Measurements from ENCODE around the gene CTNNA3. TPM values are rescaled to one million over a fixed set of nuclear protein-coding genes. Genes with fewer than 3 reads are reported as not detected.

The CTNNA3 gene
- total and polyA plus RNA-seq, 4 donors, result 0.38 to 8.9 (median 5.2) TPM

DNA sequence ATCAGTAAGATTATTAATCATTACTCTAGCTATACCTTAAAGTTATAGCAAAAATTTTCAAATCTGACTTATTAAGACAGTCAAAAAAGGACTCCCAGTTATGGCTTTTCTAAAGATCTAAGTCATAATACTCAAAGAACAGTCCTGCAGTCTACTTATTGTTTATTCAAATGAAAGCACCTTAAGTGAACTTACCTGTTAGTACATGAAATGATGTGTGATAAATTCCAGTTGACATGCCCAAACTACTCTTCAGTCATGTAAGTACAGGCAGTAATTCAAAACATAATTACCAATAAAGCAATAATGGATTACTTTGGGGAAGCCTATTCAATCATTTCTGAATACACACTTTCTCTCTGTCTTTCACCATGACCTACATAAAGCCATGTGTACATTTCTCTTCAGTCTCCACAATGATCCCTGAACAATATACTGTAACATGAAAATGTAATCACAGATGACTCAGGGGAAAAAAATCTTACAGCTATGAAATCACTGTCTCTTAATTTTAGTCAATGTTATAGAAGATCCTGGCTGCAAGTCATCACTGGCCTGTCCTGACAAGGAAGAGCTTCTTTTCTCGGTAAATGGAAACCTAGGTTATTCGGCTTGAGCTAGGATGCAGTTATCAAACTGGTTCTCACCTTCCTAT, 1190.9 kb downstream of the CTNNA3 start:
- ATAC-seq (ENCODE audit: low FRiP score) (no peak), DNase-seq (no peak)
- WGBS, 2 donors, result 98% methylated on average over 2 of the region's 2 CpGs
- no peaks in the 10 kb centered on the region for H3K9me3 ChIP-seq (ENCODE audit: control insufficient read depth, low read length)
- no peak overlapping the region for H3K4me3 ChIP-seq (ENCODE audit: low read length in 2 of 2)
- H3K27me3 ChIP-seq (ENCODE audit: control insufficient read depth in 1 of 2, insufficient read depth in 2 of 2, low read length in 1 of 2), result no peaks in the 10 kb centered on the region
- no peaks in the 10 kb centered on the region for H3K36me3 ChIP-seq (ENCODE audit: control insufficient read depth in 1 of 2, insufficient read depth in 2 of 2, low read length in 1 of 2)
- intact Hi-C loops (cut with DNase I), result no loop called here
- no peaks in the 10 kb centered on the region for H3K4me1 ChIP-seq (ENCODE audit: control insufficient read depth in 1 of 2, insufficient read depth in 2 of 2, low read length in 2 of 2)
- no peak overlapping the region for H3K27ac ChIP-seq (ENCODE audit: low read depth in 1 of 2, low read length in 2 of 2)

GRCh38 chr10:66501356-66501755, 1194.6 kb downstream of the CTNNA3 start:
- Histone ChIP-seq H3K4me3 (ENCODE audit: low read length in 2 of 2) (no peak overlapping the region), H3K9me3 (ENCODE audit: control insufficient read depth, low read length) (no peaks in the 10 kb centered on the region), H3K27ac (ENCODE audit: low read depth in 1 of 2, low read length in 2 of 2) (no peak overlapping the region), H3K4me1 (ENCODE audit: control insufficient read depth in 1 of 2, insufficient read depth in 2 of 2, low read length in 2 of 2) (no peaks in the 10 kb centered on the region), H3K36me3 (ENCODE audit: control insufficient read depth in 1 of 2, insufficient read depth in 2 of 2, low read length in 1 of 2) (no peaks in the 10 kb centered on the region), H3K27me3 (ENCODE audit: control insufficient read depth in 1 of 2, insufficient read depth in 2 of 2, low read length in 1 of 2) (no peaks in the 10 kb centered on the region)
- 84 to 87% methylated on average over 2 of the region's 2 CpGs for WGBS, 2 donors
- no peak for DNase-seq
- intact Hi-C loops (cut with DNase I), result no loop called here
- no peak for ATAC-seq (ENCODE audit: low FRiP score)

- H3K4me1 ChIP-seq (ENCODE audit: control insufficient read depth in 1 of 2, insufficient read depth in 2 of 2, low read length in 2 of 2), result no peaks in the 10 kb centered on the region
- H3K9me3 ChIP-seq (ENCODE audit: control insufficient read depth, low read length), result no peaks in the 10 kb centered on the region
- H3K27me3 ChIP-seq (ENCODE audit: control insufficient read depth in 1 of 2, insufficient read depth in 2 of 2, low read length in 1 of 2), result no peaks in the 10 kb centered on the region
- DNase-seq (no peak), ATAC-seq (ENCODE audit: low FRiP score) (no peak)
- no peak overlapping the region for H3K4me3 ChIP-seq (ENCODE audit: low read length in 2 of 2)
- H3K27ac ChIP-seq (ENCODE audit: low read depth in 1 of 2, low read length in 2 of 2), result no peak overlapping the region
- intact Hi-C loops (cut with DNase I), result no loop called here
- H3K36me3 ChIP-seq (ENCODE audit: control insufficient read depth in 1 of 2, insufficient read depth in 2 of 2, low read length in 1 of 2), result no peaks in the 10 kb centered on the region
Observed at GRCh38 chr10:66483966-66484365, 1212.0 kb downstream of the CTNNA3 start.

DNA sequence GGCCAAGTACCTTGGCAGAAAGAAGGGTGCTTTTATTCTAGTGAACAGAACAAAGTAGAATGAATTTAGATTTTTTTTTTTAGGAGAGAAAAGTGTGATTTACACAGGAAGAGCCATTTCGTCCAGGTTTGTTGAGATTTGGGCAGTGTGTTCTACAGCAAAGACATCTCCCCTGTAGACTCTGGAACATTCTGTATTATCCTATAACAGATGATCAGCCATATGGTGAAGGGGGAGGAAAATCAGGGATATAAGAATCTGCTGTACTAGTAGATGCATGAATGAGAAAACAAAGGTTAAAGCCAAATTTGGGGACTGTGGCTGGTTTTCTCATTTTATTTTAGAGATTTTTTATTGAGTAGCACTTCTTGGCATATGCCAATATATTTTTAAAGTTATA, 1223.8 kb downstream of the CTNNA3 start:
- intact Hi-C loops (cut with DNase I), result no loop called here
- 34 to 48% methylated on average over 1 of the region's 1 CpG for WGBS, 2 donors
- H3K4me3 ChIP-seq (ENCODE audit: low read length in 2 of 2), result no peak overlapping the region

DNA sequence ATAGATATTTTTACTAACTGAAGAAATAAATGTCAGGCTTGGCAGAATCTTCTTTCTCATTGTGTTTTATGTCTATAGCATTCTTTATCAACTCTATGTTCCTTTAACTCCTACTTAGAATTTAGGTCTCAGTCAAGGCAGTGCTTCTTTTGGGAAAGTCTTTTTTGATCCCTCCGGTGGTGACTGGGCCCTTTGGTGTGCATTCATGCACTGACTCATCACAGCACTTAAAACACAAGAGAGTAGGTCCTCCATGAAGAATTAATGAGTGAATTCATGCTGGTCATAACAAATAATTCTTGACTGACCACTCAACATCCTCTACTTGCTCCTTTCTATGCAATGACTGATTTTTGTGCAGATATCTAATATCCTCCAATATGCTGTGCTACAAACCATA, 1229.0 kb downstream of the CTNNA3 start:
- ATAC-seq (ENCODE audit: low FRiP score), result no peak
- Histone ChIP-seq H3K27me3 (ENCODE audit: control insufficient read depth in 1 of 2, insufficient read depth in 2 of 2, low read length in 1 of 2) (no peaks in the 10 kb centered on the region), H3K36me3 (ENCODE audit: control insufficient read depth in 1 of 2, insufficient read depth in 2 of 2, low read length in 1 of 2) (no peaks in the 10 kb centered on the region), H3K4me1 (ENCODE audit: control insufficient read depth in 1 of 2, insufficient read depth in 2 of 2, low read length in 2 of 2) (no peaks in the 10 kb centered on the region), H3K9me3 (ENCODE audit: control insufficient read depth, low read length) (peaks cover 3% of the 10 kb centered on the region), H3K4me3 (ENCODE audit: low read length in 2 of 2) (no peak overlapping the region), H3K27ac (ENCODE audit: low read depth in 1 of 2, low read length in 2 of 2) (no peak overlapping the region)
- WGBS, 2 donors, result 79 to 88% methylated on average over 1 of the region's 1 CpG
- no peak for DNase-seq
- intact Hi-C loops (cut with DNase I), result no loop called here

More for the DNA sequence above, 1223.8 kb downstream of the CTNNA3 start:
- DNase-seq, result no peak
- no peak for ATAC-seq (ENCODE audit: low FRiP score)
- Histone ChIP-seq H3K9me3 (ENCODE audit: control insufficient read depth, low read length) (peaks cover 2% of the 10 kb centered on the region), H3K27me3 (ENCODE audit: control insufficient read depth in 1 of 2, insufficient read depth in 2 of 2, low read length in 1 of 2) (no peaks in the 10 kb centered on the region), H3K36me3 (ENCODE audit: control insufficient read depth in 1 of 2, insufficient read depth in 2 of 2, low read length in 1 of 2) (no peaks in the 10 kb centered on the region), H3K4me1 (ENCODE audit: control insufficient read depth in 1 of 2, insufficient read depth in 2 of 2, low read length in 2 of 2) (no peaks in the 10 kb centered on the region), H3K27ac (ENCODE audit: low read depth in 1 of 2, low read length in 2 of 2) (no peak overlapping the region)

DNA sequence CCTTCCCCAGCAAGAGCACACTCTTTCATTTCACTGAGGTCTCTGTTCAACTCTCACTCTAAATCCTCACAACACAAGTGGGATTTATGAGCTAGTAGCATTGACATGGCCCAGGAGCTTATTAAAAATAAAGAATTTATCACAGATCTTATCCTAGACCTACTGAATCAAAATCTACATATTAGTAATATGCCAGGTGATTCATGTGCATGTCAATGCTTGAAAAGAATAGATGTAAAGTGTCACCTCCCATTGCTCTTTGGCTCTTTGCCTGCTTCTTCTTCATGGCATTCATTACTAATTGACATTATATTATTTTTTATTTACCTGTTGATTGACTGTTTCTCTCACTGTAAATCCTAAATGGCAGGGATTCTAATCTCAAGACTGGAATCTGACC, 1229.4 kb downstream of the CTNNA3 start:
- Histone ChIP-seq H3K27me3 (ENCODE audit: control insufficient read depth in 1 of 2, insufficient read depth in 2 of 2, low read length in 1 of 2) (no peaks in the 10 kb centered on the region), H3K9me3 (ENCODE audit: control insufficient read depth, low read length) (peaks cover 3% of the 10 kb centered on the region), H3K4me1 (ENCODE audit: control insufficient read depth in 1 of 2, insufficient read depth in 2 of 2, low read length in 2 of 2) (no peaks in the 10 kb centered on the region), H3K36me3 (ENCODE audit: control insufficient read depth in 1 of 2, insufficient read depth in 2 of 2, low read length in 1 of 2) (no peaks in the 10 kb centered on the region), H3K4me3 (ENCODE audit: low read length in 2 of 2) (no peak overlapping the region), H3K27ac (ENCODE audit: low read depth in 1 of 2, low read length in 2 of 2) (no peak overlapping the region)
- no peak for DNase-seq
- intact Hi-C loops (cut with DNase I), result no loop called here
- no peak for ATAC-seq (ENCODE audit: low FRiP score)

- WGBS, 2 donors, result 63 to 74% methylated on average over 3 of the region's 3 CpGs
- Histone ChIP-seq H3K4me3 (ENCODE audit: low read length in 2 of 2) (no peak overlapping the region), H3K36me3 (ENCODE audit: control insufficient read depth in 1 of 2, insufficient read depth in 2 of 2, low read length in 1 of 2) (no peaks in the 10 kb centered on the region), H3K27me3 (ENCODE audit: control insufficient read depth in 1 of 2, insufficient read depth in 2 of 2, low read length in 1 of 2) (no peaks in the 10 kb centered on the region), H3K4me1 (ENCODE audit: control insufficient read depth in 1 of 2, insufficient read depth in 2 of 2, low read length in 2 of 2) (no peaks in the 10 kb centered on the region), H3K27ac (ENCODE audit: low read depth in 1 of 2, low read length in 2 of 2) (no peak overlapping the region), H3K9me3 (ENCODE audit: control insufficient read depth, low read length) (peaks cover 3% of the 10 kb centered on the region)
- DNase-seq, result no peak
- intact Hi-C loops (cut with DNase I), result no loop called here
- ATAC-seq (ENCODE audit: low FRiP score), result no peak
Observed at GRCh38 chr10:66463611-66464010, 1232.4 kb downstream of the CTNNA3 start.

- intact Hi-C loops (cut with DNase I), result no loop called here
- H3K36me3 ChIP-seq (ENCODE audit: control insufficient read depth in 1 of 2, insufficient read depth in 2 of 2, low read length in 1 of 2), result no peaks in the 10 kb centered on the region
- DNase-seq (no peak), ATAC-seq (ENCODE audit: low FRiP score) (no peak)
- no peaks in the 10 kb centered on the region for H3K27me3 ChIP-seq (ENCODE audit: control insufficient read depth in 1 of 2, insufficient read depth in 2 of 2, low read length in 1 of 2)
- H3K4me3 ChIP-seq (ENCODE audit: low read length in 2 of 2), result no peak overlapping the region
- H3K4me1 ChIP-seq (ENCODE audit: control insufficient read depth in 1 of 2, insufficient read depth in 2 of 2, low read length in 2 of 2), result no peaks in the 10 kb centered on the region
- WGBS, 2 donors, result 92 to 94% methylated on average over 1 of the region's 1 CpG
- H3K27ac ChIP-seq (ENCODE audit: low read depth in 1 of 2, low read length in 2 of 2), result no peak overlapping the region
- no peaks in the 10 kb centered on the region for H3K9me3 ChIP-seq (ENCODE audit: control insufficient read depth, low read length)
Observed at GRCh38 chr10:66457629-66458028, 1238.4 kb downstream of the CTNNA3 start.

DNA sequence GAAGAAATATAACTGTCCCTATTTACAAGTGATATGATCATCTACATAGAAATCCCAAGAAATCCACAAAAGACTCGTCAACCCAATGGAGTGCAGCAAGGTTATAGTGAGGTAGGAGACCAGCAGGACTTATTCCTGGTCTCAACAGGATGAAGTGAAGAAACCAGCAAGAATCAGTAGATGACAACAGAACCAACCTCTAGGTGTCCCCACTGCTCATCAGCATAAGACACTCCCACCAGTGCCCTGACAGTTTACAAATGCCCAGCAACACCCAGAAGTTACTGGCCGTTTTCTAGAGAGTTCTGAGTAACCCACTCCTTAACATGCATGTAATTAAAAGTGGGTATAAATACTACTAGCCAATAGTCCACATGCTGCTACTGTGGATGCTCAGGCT, 1240.7 kb downstream of the CTNNA3 start:
- 62 to 65% methylated on average over 2 of the region's 2 CpGs for WGBS, 2 donors
- Histone ChIP-seq H3K27me3 (ENCODE audit: control insufficient read depth in 1 of 2, insufficient read depth in 2 of 2, low read length in 1 of 2) (no peaks in the 10 kb centered on the region), H3K27ac (ENCODE audit: low read depth in 1 of 2, low read length in 2 of 2) (no peak overlapping the region), H3K4me1 (ENCODE audit: control insufficient read depth in 1 of 2, insufficient read depth in 2 of 2, low read length in 2 of 2) (no peaks in the 10 kb centered on the region), H3K9me3 (ENCODE audit: control insufficient read depth, low read length) (no peaks in the 10 kb centered on the region), H3K4me3 (ENCODE audit: low read length in 2 of 2) (no peak overlapping the region), H3K36me3 (ENCODE audit: control insufficient read depth in 1 of 2, insufficient read depth in 2 of 2, low read length in 1 of 2) (no peaks in the 10 kb centered on the region)
- DNase-seq (no peak), ATAC-seq (ENCODE audit: low FRiP score) (no peak)
- intact Hi-C loops (cut with DNase I), result no loop called here
